GM10248 (cell line): Measurements from ENCODE around the gene ZNF664.

Experiments
- CTCF ChIA-PET: fragments of 300-600 bp; sonication (Branson Sonifier 250); formaldehyde crosslinking; extraction: SDS; loops from one replicate; lab custom pipeline; 2021; ENCODE audit warnings: antibody characterized with exemption; lab: Yijun Ruan, JAX
- POLR2A ChIA-PET: fragments of 350-650 bp; sonication (Branson Sonifier 250); formaldehyde crosslinking; extraction: SDS; loops from one replicate; lab custom pipeline; 2020; ENCODE audit warnings: antibody characterized with exemption; lab: Yijun Ruan, JAX
- DNase-seq: peaks from one replicate; pipeline ENCODE4 v3.0.0; 2012; ENCODE audit errors: extremely low spot score
- CTCF ChIP-seq: IDR thresholded peaks from 2 replicates; pipeline ENCODE4 v1.5.1; 2012; ENCODE audit warnings: mild to moderate bottlenecking, low read depth; ENCODE audit errors: extremely low read depth, missing control alignments, control extremely low read depth

The ZNF664 gene

GRCh38 chr12:123990511-123990910 is 17.5 kb downstream of the ZNF664 start:
- TF ChIP-seq CTCF, result no peak
- ChIA-PET POLR2A (no interaction called here), CTCF (interaction anchor here (1.1 to 1.3 kb wide), 2 partner anchors 16 to 46 kb away, joined by 3 read pairs; no protein-coding TSS in a partner anchor)
- DNase-seq, result no peak

GRCh38 chr12:123991372-123991951 is 18.4 kb downstream of the ZNF664 start:
- no peak for DNase-seq

DNA sequence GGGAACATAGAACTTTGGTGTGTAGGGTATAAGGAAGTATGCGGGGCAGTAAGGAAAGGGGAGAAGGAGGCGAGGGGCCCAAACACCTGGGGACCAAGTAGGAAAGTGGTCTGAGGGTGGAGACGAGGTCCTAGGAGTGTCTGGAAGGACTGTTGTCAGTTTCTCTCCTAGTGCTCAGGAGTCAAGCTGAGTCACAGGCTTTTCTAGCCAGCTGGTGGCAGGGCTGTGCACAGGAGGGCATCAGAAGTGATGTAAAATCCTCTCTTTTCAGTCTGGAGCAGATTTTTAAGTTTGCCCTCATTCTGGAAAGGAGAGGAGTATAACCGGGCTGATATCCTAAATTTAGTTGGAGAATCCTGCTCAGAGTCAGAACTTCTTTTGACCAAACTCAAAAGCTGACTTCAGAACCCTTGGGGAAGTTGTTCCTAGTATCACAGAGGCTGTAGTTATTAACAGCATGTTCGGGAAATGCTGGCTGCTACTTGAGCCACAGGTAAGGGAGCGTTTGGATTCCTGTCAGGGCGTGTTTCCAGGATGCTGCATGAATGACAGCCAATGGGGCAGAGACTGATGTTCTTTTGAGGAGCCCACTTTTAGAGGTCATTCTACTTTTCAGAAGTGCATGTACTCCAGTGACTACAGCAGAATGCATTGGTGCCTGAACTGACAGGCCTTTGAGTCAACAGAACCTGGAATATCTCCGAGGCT is 19.3 kb downstream of the ZNF664 start:
- DNase-seq, result no peak
- CTCF ChIA-PET, result interaction anchor here (0.9 to 1.5 kb wide), 6 partner anchors 8 to 40 kb away, joined by 3 to 5 read pairs (median 4); no protein-coding TSS in a partner anchor
- POLR2A ChIA-PET, result no interaction called here
- no peak for TF ChIP-seq CTCF

More at GRCh38 chr12:123991372-123991951, 18.4 kb downstream of the ZNF664 start:
- TF ChIP-seq CTCF, result no peak
- POLR2A ChIA-PET, result no interaction called here
- CTCF ChIA-PET, result interaction anchor here (1.0 to 1.5 kb wide), 6 partner anchors 8 to 45 kb away, joined by 3 to 5 read pairs (median 4); no protein-coding TSS in a partner anchor

- CTCF ChIA-PET, result interaction anchor here (1.4 to 4.6 kb wide), 4 partner anchors 9 to 90 kb away, joined by 4 to 43 read pairs (median 8); no protein-coding TSS in a partner anchor
- no peak for DNase-seq
- TF ChIP-seq CTCF, result no peak
- POLR2A ChIA-PET, result no interaction called here
Measured at GRCh38 chr12:123995023-123995748, 22.2 kb downstream of the ZNF664 start.

DNA sequence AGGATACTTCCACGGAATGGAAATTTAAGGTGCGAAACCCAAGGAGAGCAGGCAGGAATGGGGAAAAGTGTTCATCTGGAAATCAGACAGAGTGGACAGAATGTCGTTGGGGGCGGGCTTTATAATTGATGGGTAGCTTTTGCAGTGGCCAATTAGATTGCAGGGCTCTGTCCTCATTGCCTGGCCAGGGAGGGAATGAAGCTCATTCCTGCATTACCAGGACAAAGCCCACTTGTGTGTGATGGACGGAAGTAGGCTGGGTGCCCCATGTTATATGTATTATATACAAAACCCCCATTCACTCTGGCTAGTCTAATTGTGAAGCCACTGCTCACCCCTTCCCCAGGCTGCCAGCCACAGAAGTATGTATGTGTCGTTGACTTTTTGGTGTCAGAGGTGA is 23.6 kb downstream of the ZNF664 start:
- DNase-seq, result no peak
- ChIA-PET POLR2A (no interaction called here), CTCF (interaction anchor here (0.9 to 4.6 kb wide), 7 partner anchors 9 to 91 kb away, joined by 4 to 43 read pairs (median 5); no protein-coding TSS in a partner anchor)
- TF ChIP-seq CTCF, result no peak

- DNase-seq, result no peak
- POLR2A ChIA-PET, result no interaction called here
- TF ChIP-seq CTCF, result no peak
- CTCF ChIA-PET, result interaction anchor here (1.2 to 4.6 kb wide), 6 partner anchors 9 to 92 kb away, joined by 3 to 43 read pairs (median 4); no protein-coding TSS in a partner anchor
Measured at GRCh38 chr12:123997033-123997822, 24.2 kb downstream of the ZNF664 start.
